Activated gamma-delta T cell treated with Interleukin-2 at 50 U/mL for 16 hours (primary cell): ENCODE data around the gene OBSCN.
A peak's percentile ranks its signal among the peaks of the same experiment; 100 is the strongest.
"Not testable (repeated sequence)": the region's sequence is repeated elsewhere in the genome, so short reads cannot be mapped to it uniquely, and the experiment has no call there.

ENCODE experiments used
- DNase-seq: peaks from one replicate; pipeline ENCODE4 v3.0.0-alpha.2; 2020

The OBSCN gene

DNA sequence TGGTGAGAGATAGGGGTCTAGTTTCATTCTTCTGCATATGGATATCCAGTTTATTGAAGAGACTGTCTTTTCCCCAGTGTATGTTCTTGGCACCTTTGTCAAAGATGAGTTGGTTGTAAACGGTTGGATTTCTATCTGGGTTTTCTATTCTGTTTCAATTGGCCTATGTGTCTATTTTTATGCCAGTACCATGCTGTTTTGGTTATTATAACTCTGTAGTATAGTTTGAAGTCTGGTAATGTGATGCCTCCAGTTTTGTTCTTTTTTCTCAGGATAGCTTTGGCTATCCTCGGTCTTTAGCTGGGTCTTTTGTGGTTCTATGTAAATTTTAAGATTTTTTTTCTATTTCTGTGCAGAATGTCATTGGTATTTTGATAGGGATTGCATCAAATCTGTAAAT, 19.6 kb upstream of the OBSCN start:
- DNase-seq: not testable (repeated sequence)

- no peak for DNase-seq
These were observed 17.7 kb upstream of the OBSCN start for GRCh38 chr1:228190182-228190581.

GRCh38 chr1:228190778-228191177, 17.1 kb upstream of the OBSCN start:
- DNase-seq: no peak

GRCh38 chr1:228194436-228194835, 13.4 kb upstream of the OBSCN start:
- no peak for DNase-seq

DNA sequence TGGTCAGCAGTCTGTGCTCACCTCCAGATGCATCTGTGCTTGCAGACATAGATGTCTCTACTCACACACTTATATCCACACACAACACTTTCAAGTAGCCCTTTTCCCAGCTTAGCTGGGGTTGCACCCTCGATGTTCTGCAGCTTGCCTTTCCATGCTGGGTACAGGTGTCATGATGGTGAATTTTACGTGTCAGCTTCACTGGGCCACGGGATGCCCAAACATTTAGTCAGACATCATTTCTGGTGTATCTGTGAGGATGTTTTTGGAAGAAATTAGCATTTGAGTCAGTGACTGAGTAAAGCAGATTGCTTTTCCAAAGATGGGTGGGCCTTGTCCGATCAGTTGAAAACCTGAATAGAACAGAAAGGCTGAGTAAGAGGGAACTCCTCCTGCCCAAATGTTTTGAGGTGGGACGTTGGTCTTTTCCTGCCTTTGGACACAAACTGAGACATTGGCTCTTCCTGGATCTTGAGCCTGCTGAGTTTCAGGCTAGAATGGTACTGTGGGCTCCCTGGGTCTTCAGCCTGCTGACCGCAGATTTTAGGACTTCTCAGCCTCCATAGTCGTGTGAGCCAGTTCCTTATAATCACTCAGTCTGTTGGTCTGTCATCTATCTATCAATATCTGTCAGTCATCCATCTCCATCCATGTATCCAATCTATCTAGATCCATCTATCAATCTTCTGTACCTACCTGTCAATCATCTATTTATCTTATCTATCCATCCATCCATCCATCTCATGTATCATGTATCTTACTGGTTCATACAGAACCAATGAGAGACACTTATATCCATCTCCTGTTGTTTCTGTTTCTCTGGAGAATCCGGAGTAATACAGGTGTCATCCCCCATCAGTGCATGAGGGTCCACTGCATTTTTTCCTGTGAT, 12.7 kb upstream of the OBSCN start:
- no peak for DNase-seq

- no peak for DNase-seq
These were observed 10.2 kb upstream of the OBSCN start for GRCh38 chr1:228197555-228198147.

GRCh38 chr1:228198977-228199590, 8.8 kb upstream of the OBSCN start:
- no peak for DNase-seq

GRCh38 chr1:228204958-228205357, 2.9 kb upstream of the OBSCN start:
- DNase-seq: no peak

GRCh38 chr1:228205526-228206436, 2.1 kb upstream of the OBSCN start:
- no peak for DNase-seq

DNA sequence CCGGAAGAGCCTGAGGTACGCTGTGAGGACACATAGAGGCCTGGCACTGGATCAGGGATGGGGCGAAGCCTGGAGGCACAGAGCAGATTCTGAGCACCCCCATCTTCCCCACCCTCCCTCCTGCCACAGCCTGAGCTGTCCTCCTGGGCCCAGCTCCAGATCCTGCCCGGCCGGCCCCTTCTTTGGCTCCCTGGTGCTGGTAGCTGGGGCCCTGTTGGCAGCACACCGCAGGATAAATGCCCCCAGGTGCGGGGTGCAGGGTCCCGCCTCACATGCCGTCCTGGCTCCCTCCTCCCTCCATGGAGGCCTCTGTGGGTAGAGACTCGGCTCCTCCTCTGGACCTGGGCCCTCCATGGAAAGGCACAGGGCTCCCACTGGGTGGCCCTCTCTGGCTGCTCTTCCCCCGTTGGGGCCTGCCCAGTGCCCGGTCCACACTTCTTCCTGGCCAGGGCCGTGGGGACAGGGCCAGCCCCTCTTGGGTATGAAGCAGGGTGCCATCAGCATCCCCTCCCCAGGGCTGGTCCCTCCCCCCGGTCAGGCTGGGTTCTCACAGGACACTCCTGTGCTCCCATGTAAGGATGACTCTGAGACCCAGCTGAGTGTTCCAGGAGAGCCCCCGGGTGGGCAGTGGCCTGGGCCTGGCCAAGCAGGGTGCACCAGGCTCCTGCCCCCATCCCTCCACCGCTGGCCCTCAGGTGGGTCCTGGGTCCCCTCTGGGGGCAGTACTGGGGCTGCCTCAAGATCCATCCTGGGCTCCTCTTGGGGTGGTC, 1.1 kb upstream of the OBSCN start:
- DNase-seq: no peak

GRCh38 chr1:228207381-228207810, 448 bp upstream of the OBSCN start:
- DNase-seq: no peak

- DNase-seq: no peak
These were observed 1.1 kb downstream of the OBSCN start for GRCh38 chr1:228208831-228209551.

GRCh38 chr1:228209657-228210056, 1.8 kb downstream of the OBSCN start:
- DNase-seq: no peak

DNA sequence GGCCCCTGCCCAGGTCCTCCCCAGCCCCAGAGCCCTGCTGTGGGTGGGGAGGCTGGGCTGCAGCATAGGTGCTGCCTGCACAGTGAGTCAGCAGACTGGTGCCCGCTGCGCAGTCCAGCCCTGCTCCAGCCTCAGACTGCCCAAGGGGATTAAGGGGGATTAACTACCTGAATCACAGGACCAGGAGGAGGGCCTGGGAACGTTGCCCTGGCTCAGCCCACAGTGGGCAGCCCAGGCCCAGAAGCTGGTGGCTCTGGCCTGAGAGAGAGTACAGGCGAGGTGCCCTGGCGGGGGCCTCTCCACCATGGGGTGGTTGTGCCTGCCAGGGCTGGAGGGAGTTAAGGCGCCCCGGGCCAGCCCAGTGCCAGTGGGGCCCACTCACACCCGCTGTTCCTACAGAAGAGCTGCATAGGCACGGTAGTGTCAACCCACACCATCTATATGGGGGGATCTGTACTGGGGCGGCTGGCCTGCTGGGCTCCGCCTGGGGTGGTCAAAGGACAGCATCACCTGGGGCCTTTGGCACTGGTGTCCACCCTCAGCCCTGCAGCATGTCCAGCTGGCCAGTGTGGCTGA, 2.3 kb downstream of the OBSCN start:
- no peak for DNase-seq

GRCh38 chr1:228210712-228211530, 3.1 kb downstream of the OBSCN start:
- DNase-seq: no peak

- DNase-seq: no peak
These were observed 3.9 kb downstream of the OBSCN start for GRCh38 chr1:228211531-228212414.

DNA sequence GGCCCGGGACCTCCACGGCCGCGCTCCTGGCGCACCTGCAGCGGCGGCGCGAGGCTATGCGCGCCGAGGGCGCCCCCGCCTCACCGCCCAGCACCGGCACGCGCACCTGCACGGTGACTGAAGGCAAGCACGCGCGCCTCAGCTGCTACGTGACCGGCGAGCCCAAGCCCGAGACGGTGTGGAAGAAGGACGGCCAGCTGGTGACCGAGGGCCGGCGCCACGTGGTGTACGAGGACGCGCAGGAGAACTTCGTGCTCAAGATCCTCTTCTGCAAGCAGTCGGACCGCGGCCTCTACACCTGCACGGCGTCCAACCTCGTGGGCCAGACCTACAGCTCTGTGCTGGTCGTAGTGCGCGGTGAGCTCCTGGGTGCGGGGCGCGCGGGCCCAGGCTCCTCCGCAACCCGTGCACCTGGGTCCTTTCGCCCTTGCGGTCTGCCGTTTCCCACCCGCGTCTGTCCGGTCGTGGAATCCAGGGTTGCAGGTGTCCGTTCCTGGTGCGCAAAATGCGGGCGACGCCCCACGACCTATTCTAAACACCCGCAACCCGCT, 4.6 kb downstream of the OBSCN start:
- no peak for DNase-seq

- DNase-seq: peak; percentile 90
These were observed 5.4 kb downstream of the OBSCN start for GRCh38 chr1:228212966-228213844.
